HK-2 (cell line): Measurements from ENCODE around the gene PACS2.

Experiments used
- DNase-seq: peaks from one replicate; pipeline ENCODE4 v3.0.0-alpha.2; 2018; ENCODE audit not compliant: unreplicated experiment

The PACS2 gene

DNA sequence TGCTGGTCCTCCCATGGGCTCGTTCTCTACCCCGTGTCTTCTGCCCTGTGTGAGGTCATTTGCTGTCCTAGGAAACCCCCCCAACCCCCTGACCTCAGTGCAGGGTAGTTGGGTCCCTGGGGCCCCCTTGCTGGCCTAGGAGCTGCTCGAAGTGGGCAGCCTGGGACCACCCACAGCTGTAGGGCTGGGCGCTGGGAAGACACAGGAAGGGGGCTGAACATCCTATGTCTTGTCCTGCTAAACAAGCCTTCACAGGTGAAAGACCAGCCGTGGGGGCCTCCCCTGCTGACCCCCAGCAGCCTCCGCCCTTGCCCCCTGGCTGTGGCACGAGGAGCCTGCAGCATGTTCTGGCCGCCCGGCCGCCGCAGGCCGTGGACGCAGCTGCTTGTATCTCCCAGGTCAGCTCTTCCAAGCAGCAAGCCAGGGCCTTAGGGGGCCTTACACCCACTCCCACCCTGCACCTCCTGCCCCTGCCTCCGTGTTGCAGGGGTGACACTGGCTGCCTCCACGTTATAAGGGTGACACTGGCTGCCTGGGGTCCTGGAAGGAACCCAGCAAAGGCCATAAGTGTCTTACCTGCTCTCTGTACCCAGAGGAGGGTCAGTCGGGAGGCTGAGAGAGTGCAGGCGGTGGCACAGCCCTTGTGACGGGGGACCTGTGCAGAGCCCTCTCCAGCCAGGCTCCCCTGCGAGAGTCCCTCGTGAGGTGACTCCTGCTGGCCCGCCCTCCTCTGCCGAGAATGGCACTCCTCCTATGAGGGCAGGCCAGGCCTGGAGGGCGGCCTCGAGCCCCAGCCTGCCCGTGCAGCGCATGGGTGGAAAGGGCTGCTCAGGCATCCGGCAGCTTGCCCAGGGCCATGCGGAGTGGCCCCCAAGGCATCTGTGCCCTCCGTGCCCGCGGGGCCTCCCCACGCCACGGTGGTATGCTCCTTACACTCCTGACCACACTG, 72.3 kb downstream of the PACS2 start:
- no peak for DNase-seq

- DNase-seq = no peak
These were observed 73.0 kb downstream of the PACS2 start for GRCh38 chr14:105387530-105387922.

GRCh38 chr14:105388110-105388951, 73.8 kb downstream of the PACS2 start:
- no peak for DNase-seq

DNA sequence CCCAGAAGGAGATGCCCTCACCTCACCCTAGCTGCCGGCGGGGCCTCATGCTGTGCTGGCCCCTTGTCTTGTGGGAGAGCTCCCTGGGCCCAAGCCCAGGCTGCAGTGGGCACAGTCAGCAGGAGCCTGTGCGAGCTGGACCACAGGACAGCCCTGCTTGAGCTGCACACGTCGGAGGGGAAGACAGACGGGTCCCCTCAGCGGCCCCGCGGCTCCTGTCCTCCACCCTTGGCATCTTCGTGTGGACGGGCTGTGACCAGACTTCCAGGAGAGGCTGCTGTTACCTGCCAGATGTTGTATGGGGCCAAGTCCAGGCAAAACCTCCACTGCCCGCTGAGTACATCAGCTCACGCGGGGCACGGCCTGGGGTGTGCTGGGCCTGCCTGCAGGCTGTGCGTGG, 74.4 kb downstream of the PACS2 start:
- no peak for DNase-seq

- no peak for DNase-seq
These were observed 75.0 kb downstream of the PACS2 start for GRCh38 chr14:105389534-105389933.

DNA sequence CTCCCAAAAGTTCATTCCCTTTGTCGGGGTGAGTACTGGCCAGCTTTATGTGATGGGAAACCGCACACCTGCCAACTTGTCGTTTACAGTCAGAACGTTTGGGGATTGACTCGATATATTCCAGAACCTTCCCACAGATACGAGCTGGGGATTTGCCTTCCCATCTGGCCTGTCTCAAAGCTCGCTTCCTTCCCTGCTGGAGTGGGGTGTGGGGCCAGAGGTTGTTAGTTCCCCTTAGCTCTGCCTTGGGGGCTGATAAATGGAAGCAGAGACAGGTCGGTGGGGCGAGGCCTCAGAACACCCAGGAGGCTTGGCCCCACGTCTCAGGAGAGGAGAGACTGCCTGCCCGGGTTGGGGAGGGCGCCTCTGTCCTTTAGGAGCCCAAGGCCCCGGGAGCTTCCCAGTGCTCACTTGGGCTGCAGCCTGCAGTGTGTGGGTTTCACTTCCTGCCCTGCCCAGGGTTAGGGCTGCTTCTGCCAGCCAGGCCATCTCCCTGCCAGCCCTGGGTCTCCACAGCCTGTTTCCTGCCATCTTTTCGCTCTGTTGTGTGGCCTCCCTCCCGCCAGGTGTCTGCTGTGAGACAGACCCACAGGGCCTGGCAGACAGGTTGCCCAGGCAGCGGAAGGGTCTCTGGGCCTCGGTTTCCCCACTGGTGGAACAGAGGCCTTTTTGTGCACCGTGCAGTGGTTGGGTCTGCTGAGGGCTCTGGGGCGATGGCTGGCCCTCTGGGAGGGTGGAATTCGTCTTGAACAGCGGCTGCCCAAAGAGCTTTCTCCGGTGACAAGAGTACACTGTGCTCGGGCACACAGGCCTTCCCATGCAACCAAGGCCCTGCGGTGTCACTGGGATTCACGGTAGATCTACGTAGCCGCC, 75.7 kb downstream of the PACS2 start:
- no peak for DNase-seq

DNA sequence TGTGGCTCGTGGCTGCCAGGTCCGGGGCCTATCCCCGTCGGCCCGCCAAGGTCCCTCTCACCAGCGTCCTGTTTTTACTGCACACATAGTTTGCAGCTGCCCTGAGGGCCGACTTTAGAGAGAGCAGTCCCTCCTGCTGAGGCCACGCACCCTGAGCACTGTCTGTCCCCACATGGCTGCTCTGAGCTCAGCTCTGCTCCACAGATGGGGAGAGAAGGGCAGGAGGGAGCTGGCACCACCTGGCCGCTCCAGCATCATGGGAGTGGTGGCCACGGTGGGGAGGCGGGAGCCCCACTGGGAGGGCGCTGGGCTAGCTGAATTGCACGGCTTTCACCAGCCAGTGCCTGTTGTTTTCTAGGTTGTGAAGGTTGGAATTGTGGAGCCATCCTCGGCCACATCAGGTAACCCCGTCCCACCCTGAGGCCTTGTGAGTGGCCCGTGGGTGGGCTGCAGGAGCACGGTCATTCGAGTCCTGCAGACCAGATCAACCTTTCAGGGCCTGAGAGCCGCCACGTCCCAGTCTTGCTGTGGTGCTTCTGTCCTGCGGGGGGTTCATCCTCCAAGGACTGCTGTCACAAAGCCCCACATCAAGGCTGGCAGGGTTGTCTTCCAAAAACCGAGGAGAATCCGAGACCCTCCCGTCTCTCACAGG, 76.4 kb downstream of the PACS2 start:
- DNase-seq = no peak

- no peak for DNase-seq
These were observed 77.0 kb downstream of the PACS2 start for GRCh38 chr14:105391541-105391940.

GRCh38 chr14:105392131-105393090, 77.9 kb downstream of the PACS2 start:
- DNase-seq = no peak

DNA sequence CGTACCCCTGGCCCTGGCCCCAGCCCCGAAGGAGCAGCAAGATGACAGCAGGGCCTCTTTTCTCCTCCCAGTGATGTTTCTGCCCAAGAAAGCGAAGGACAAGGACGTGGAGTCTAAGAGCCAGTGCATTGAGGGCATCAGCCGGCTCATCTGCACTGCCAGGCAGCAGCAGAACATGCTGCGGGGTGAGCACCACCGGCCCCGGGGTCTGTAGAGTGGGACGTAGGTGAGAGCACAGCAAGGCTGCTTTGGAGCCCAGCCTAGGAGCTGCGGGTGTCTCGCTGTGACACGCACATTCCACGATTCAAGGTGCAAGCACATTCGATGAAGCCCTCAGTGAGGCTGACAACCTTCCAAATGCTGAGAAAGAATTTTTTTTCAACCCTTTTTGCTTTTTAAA, 78.6 kb downstream of the PACS2 start:
- DNase-seq = no peak

GRCh38 chr14:105394714-105395537, 80.4 kb downstream of the PACS2 start:
- no peak for DNase-seq

- no peak for DNase-seq
These were observed 80.9 kb downstream of the PACS2 start for GRCh38 chr14:105395538-105395854.

GRCh38 chr14:105397350-105397931, 82.9 kb downstream of the PACS2 start:
- peak; percentile 29 for DNase-seq

- DNase-seq = peak; percentile 91
These were observed 83.6 kb downstream of the PACS2 start, which contains the start of gene TEX22 for GRCh38 chr14:105398044-105398725. TEX22 (plus strand) TSS chr14:105398538; CDS start chr14:105399341, 803 bp downstream.

DNA sequence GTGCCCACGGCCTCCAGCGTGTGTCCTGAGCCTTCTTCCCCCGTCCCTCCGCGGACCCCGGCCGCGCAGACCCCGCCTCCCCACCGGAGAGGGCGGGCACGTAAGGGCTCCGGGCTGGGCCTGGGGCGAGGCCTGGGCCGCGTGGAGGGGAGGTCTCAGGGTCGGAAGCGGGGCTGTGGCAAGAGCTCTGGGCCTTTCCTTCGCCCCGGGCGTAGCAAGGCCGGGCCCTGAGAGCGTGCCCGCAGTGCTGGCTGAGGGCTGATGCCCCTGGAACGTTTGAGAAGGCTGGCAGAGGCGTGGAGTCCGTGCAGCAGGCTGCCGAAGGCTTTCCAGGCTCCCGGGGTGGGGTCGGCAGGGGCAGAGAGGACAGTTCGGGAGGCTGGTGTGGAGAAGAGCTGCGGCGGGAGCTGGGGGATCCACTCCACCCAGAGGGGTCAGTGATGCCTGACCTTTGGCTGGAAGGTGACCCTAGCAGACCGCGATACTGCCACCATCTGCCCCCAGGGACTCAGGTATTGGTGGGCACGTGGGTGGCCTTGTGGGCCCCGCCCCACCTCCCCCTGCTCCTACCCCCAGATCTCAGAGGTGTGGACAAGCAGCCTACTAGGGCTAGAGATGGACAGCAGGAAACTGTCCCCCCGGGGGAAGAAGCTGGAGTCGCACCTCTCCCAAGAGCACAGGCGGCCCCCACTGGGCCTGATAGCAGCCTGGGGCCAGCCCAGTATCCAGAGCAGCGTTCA, 84.3 kb downstream of the PACS2 start:
- no peak for DNase-seq

GRCh38 chr14:105399466-105399775, 84.9 kb downstream of the PACS2 start:
- no peak for DNase-seq

DNA sequence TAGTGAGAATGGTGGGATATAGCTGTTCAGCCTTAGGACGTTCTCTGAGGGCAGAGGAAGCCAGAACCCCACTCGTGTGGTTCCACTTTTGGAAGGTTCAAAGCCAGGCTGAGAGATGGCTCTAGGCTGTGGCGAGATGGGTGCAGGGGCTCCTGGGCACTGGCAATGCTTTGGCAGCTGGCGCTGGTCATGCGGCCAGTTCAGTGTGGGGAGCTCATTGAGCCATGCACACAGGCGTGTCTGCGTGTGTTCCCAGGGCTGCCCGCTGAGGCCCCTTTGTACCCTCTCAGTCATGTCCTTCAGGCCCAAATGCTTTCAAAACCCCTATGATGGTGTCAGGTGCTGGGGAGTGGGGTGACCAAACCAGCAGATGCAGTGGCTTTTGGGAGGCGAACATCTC, 85.5 kb downstream of the PACS2 start:
- no peak for DNase-seq

GRCh38 chr14:105401699-105402098, 87.2 kb downstream of the PACS2 start:
- no peak for DNase-seq
